Neural cell (in vitro differentiated cells): ENCODE measurements around the gene ITPR2.

Experiments used
- EP300 ChIP-seq: fragments of 450-650 bp; conservative IDR thresholded peaks from 2 replicates; pipeline ENCODE4 v1.6.1; 2014; ENCODE audit warnings: antibody characterized with exemption, mild to moderate bottlenecking, moderate library complexity; ENCODE audit not compliant: poor library complexity, severe bottlenecking
- POLR2AphosphoS5 ChIP-seq: IDR thresholded peaks from 2 replicates; pipeline ENCODE4 v1.6.1; 2012
- TF ChIP-seq, protein P1 (sequence below): IDR thresholded peaks from 2 replicates; pipeline ENCODE4 v1.6.1; 2012; ENCODE audit warnings: borderline replicate concordance
- TF ChIP-seq, protein P2 (sequence below): fragments of 450-650 bp; IDR thresholded peaks from 2 replicates; pipeline ENCODE4 v1.5.1; 2014; ENCODE audit warnings: antibody characterized with exemption, mild to moderate bottlenecking, moderate library complexity; ENCODE audit not compliant: poor library complexity, severe bottlenecking

DNA sequence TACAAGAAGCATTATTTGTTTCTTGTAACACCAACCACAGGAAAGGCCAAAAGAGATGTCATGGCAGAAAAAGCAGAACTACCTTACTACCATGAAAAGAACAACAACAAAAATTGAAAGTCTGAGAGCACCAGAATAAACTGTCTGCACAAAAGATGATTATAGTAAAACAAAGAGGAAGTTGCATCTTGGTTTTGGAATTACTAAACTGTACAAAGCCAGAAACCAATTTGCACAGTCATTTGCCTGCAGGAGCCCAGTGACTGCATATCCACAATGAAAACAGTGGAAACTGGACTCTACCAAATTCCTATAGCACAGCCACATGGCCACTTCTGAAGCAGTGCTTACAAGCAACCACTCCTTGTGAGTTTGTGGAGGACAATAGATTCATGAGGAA lies 361.4 kb downstream of the ITPR2 start:
- no peak for TF ChIP-seq POLR2AphosphoS5
- TF ChIP-seq, protein P1, sequence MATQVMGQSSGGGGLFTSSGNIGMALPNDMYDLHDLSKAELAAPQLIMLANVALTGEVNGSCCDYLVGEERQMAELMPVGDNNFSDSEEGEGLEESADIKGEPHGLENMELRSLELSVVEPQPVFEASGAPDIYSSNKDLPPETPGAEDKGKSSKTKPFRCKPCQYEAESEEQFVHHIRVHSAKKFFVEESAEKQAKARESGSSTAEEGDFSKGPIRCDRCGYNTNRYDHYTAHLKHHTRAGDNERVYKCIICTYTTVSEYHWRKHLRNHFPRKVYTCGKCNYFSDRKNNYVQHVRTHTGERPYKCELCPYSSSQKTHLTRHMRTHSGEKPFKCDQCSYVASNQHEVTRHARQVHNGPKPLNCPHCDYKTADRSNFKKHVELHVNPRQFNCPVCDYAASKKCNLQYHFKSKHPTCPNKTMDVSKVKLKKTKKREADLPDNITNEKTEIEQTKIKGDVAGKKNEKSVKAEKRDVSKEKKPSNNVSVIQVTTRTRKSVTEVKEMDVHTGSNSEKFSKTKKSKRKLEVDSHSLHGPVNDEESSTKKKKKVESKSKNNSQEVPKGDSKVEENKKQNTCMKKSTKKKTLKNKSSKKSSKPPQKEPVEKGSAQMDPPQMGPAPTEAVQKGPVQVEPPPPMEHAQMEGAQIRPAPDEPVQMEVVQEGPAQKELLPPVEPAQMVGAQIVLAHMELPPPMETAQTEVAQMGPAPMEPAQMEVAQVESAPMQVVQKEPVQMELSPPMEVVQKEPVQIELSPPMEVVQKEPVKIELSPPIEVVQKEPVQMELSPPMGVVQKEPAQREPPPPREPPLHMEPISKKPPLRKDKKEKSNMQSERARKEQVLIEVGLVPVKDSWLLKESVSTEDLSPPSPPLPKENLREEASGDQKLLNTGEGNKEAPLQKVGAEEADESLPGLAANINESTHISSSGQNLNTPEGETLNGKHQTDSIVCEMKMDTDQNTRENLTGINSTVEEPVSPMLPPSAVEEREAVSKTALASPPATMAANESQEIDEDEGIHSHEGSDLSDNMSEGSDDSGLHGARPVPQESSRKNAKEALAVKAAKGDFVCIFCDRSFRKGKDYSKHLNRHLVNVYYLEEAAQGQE = no peak
- TF ChIP-seq EP300 = no peak
- TF ChIP-seq, protein P2, sequence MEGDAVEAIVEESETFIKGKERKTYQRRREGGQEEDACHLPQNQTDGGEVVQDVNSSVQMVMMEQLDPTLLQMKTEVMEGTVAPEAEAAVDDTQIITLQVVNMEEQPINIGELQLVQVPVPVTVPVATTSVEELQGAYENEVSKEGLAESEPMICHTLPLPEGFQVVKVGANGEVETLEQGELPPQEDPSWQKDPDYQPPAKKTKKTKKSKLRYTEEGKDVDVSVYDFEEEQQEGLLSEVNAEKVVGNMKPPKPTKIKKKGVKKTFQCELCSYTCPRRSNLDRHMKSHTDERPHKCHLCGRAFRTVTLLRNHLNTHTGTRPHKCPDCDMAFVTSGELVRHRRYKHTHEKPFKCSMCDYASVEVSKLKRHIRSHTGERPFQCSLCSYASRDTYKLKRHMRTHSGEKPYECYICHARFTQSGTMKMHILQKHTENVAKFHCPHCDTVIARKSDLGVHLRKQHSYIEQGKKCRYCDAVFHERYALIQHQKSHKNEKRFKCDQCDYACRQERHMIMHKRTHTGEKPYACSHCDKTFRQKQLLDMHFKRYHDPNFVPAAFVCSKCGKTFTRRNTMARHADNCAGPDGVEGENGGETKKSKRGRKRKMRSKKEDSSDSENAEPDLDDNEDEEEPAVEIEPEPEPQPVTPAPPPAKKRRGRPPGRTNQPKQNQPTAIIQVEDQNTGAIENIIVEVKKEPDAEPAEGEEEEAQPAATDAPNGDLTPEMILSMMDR = no peak
